ENCODE results near the gene INPP5F.

- TF ChIP-seq EZH2 (IDR thresholded peaks at IDR 0.05; ENCODE audit: low read depth, unreplicated experiment): no peak
- no peak for TF ChIP-seq NANOG (IDR thresholded peaks at IDR 0.05; ENCODE audit: borderline replicate concordance)
Observed at GRCh38 chr10:119714484-119714816, 11.4 kb upstream of the INPP5F start.
